IMR-90 (cell line): ENCODE results near the gene NKAPL. TPM values are rescaled to one million over a fixed set of nuclear protein-coding genes. Genes with fewer than 3 reads are reported as not detected.

Experiments used
- ATAC-seq: fragments of 200-7000 bp; cut with Tn5 transposase; 2 replicates; pipeline ENCODE4 v1.9.1; 2020; ENCODE audit warnings: low read depth, mild to moderate bottlenecking, moderate library complexity
- BruUV-seq: library from RNA; stranded (reverse); fragments of 400-500 nt; replicated peaks from 2 replicates; lab custom pipeline; 2021; lab: Mats Ljungman, UMichigan
- CTCF ChIA-PET: fragments of 300-600 bp; formaldehyde crosslinking; extraction: SDS; loops from one replicate; lab custom pipeline; 2021; ENCODE audit warnings: antibody characterized with exemption; lab: Yijun Ruan, JAX
- POLR2A ChIA-PET: fragments of 300-600 bp; sonication (Branson Sonifier 250); formaldehyde crosslinking; loops from one replicate; lab custom pipeline; 2022; ENCODE audit warnings: antibody characterized with exemption; ENCODE audit not compliant: unreplicated experiment; lab: Charles Lee
- DNase-seq: peaks from one replicate; pipeline ENCODE4 v3.0.0; 2013
- H2AFZ ChIP-seq: replicated peaks from 2 replicates; pipeline ENCODE3; 2013; ENCODE audit warnings: low read length, mild to moderate bottlenecking; ENCODE audit not compliant: poor library complexity
- H2AK5ac ChIP-seq: 2 replicates; pipeline ENCODE4 v1.6.1; 2013; ENCODE audit warnings: low read depth, low read length, inconsistent platforms
- H2AK9ac ChIP-seq: replicated peaks from 2 replicates; pipeline ENCODE3; 2013; ENCODE audit warnings: mild to moderate bottlenecking, low read depth, low read length, moderate library complexity; ENCODE audit not compliant: poor library complexity
- H2BK120ac ChIP-seq: 2 replicates; pipeline ENCODE4 v1.6.1; 2013; ENCODE audit warnings: low read depth, low read length, inconsistent platforms
- H2BK15ac ChIP-seq: 3 replicates; pipeline ENCODE4 v1.6.1; 2013; ENCODE audit warnings: low read depth, low read length, inconsistent platforms
- H2BK20ac ChIP-seq: 2 replicates; pipeline ENCODE4 v1.6.1; 2013; ENCODE audit warnings: low read depth, mild to moderate bottlenecking, inconsistent platforms, low read length, moderate library complexity
- H2BK5ac ChIP-seq: 2 replicates; pipeline ENCODE4 v1.6.1; 2013; ENCODE audit warnings: mild to moderate bottlenecking, low read depth, low read length, inconsistent platforms; ENCODE audit not compliant: poor library complexity, severe bottlenecking
- H3K14ac ChIP-seq: replicated peaks from 2 replicates; pipeline ENCODE4 v1.6.1; 2013; ENCODE audit warnings: low read depth, low read length, inconsistent platforms
- H3K18ac ChIP-seq: 2 replicates; pipeline ENCODE4 v1.6.1; 2013; ENCODE audit warnings: low read depth, low read length, control low read depth
- H3K23ac ChIP-seq: 2 replicates; pipeline ENCODE4 v1.6.1; 2013; ENCODE audit warnings: low read depth, low read length, inconsistent platforms
- H3K27ac ChIP-seq: 2 replicates; pipeline ENCODE4 v1.5.1; 2013; ENCODE audit warnings: mild to moderate bottlenecking, control low read depth, low read length; ENCODE audit not compliant: insufficient read depth
- H3K27me3 ChIP-seq: 2 replicates; pipeline ENCODE4 v1.6.1; 2013; ENCODE audit warnings: low read length; ENCODE audit not compliant: control insufficient read depth, insufficient read depth
- H3K36me3 ChIP-seq: 2 replicates; pipeline ENCODE4 v1.6.1; 2013; ENCODE audit warnings: low read length, mixed read lengths; ENCODE audit not compliant: control insufficient read depth, insufficient read depth
- H3K4ac ChIP-seq: 2 replicates; pipeline ENCODE4 v1.6.1; 2013; ENCODE audit warnings: low read depth, low read length, inconsistent platforms
- H3K4me1 ChIP-seq: 2 replicates; pipeline ENCODE4 v1.6.1; 2013; ENCODE audit warnings: low read length, mixed read lengths; ENCODE audit not compliant: control insufficient read depth, insufficient read depth
- H3K4me2 ChIP-seq: 2 replicates; pipeline ENCODE4 v1.6.1; 2013; ENCODE audit warnings: low read depth, mild to moderate bottlenecking, control low read depth, low read length, moderate library complexity
- H3K4me3 ChIP-seq: 2 replicates; pipeline ENCODE4 v1.5.1; 2013; ENCODE audit warnings: low read depth, mild to moderate bottlenecking, control low read depth, low read length, moderate library complexity; ENCODE audit not compliant: insufficient read depth
- H3K56ac ChIP-seq: 2 replicates; pipeline ENCODE4 v1.6.1; 2013; ENCODE audit warnings: low read length, inconsistent platforms; ENCODE audit not compliant: insufficient read depth; ENCODE audit errors: extremely low read depth
- H3K79me1 ChIP-seq, 2 experiments: 2 replicates each; pipeline ENCODE4 v1.6.1; 2013; ENCODE audit warnings: low read length in 2 of 2, inconsistent platforms in 1 of 2, low read depth in 1 of 2
- H3K9ac ChIP-seq: 2 replicates; pipeline ENCODE4 v1.6.1; 2013; ENCODE audit warnings: low read depth, low read length, control low read depth
- H3K9me1 ChIP-seq: 2 replicates; pipeline ENCODE4 v1.6.1; 2013; ENCODE audit warnings: low read length, inconsistent platforms; ENCODE audit not compliant: insufficient read depth
- H3K9me3 ChIP-seq: 2 replicates; pipeline ENCODE4 v1.6.1; 2013; ENCODE audit warnings: low read length; ENCODE audit not compliant: control insufficient read depth, insufficient read depth
- H4K20me1 ChIP-seq: 2 replicates; pipeline ENCODE4 v1.6.1; 2013; ENCODE audit warnings: low read length, inconsistent platforms; ENCODE audit not compliant: insufficient read depth
- H4K5ac ChIP-seq: 2 replicates; pipeline ENCODE4 v1.6.1; 2013; ENCODE audit warnings: mild to moderate bottlenecking, low read depth, low read length, control low read depth
- H4K8ac ChIP-seq, 2 experiments: 2 replicates each; pipeline ENCODE4 v1.6.1; 2013; ENCODE audit warnings: low read depth in 2 of 2, low read length in 2 of 2, control low read depth in 1 of 2, inconsistent platforms in 1 of 2
- H4K91ac ChIP-seq: 2 replicates; pipeline ENCODE4 v1.6.1; 2013; ENCODE audit warnings: low read depth, low read length, inconsistent platforms; ENCODE audit not compliant: insufficient read depth
- CEBPB ChIP-seq: IDR thresholded peaks from 2 replicates; pipeline ENCODE4 v1.6.1; 2012; ENCODE audit warnings: low read depth, low read length, improper control_type of control experiment
- RCOR1 ChIP-seq: IDR thresholded peaks from 2 replicates; pipeline ENCODE4 v1.6.1; 2012; ENCODE audit warnings: mild to moderate bottlenecking, low read length, improper control_type of control experiment; ENCODE audit not compliant: insufficient replicate concordance
- WGBS, 2 experiments: methylation state at CpG; one replicate each; pipeline versions ENCODE4 v1.1.5 to v1.1.7; 2013; ENCODE audit warnings: missing lambda C conversion rate in 2 of 2; ENCODE audit not compliant: insufficient read length in 1 of 2; ENCODE audit errors: extremely low coverage in 2 of 2; 5-methylcytosine and 5-hydroxymethylcytosine counted together
- dilution Hi-C: fragments of 300-500 bp; cut with HindIII; formaldehyde crosslinking; loops from one replicate; pipeline ENCODE4 v1.14.3; 2018; ENCODE audit warnings: low sequenced_read_pairs; ENCODE audit not compliant: unreplicated experiment
- in situ Hi-C: fragments of 300-500 bp; cut with MboI; formaldehyde crosslinking; loops from 3 replicates; pipeline ENCODE4 v1.14.3; 2019; ENCODE audit warnings: low sequenced_read_pairs, inconsistent platforms, mixed read lengths
- intact Hi-C: fragments of 100-400 bp; cut with micrococcal nuclease; formaldehyde crosslinking; loops from 2 replicates; pipeline ENCODE4 v1.10.0; 2022
- polyA plus RNA-seq, 3 experiments: library from polyadenylated mRNA; depleted of rRNA; stranded (reverse); fragments of >200 nt; gene quantifications; 2 replicates each; pipeline ENCODE4 v1.2.3, GENCODE V29; 2012; ENCODE audit warnings: low replicate concordance in 1 of 3
- total RNA-seq: library from RNA; depleted of rRNA; stranded (reverse); fragments of >200 nt; gene quantifications from 2 replicates; pipeline ENCODE4 v1.2.3, GENCODE V29; 2012

The NKAPL gene
- total and polyA plus RNA-seq, 2 of the 4 experiments (the other 2 are of a cell fraction), result 0.51 to 0.54 TPM

DNA sequence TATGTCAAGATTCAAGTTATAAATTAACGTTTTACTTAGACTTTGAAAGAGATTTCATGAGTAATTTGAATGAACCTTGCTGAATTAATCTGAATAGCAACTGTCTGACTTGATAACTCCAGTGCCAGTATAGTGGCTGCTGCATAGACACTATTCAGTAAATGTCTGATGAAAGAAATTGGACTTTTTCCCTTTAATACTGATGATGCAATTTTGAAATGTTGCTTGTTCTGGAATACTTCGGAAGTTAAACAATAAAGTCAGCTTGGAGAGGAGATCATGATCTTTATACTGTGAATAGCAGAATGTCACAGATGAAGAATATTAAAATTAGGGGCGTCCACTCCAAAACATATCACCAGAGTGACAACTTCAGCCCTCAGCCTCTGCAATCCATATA lies 18.6 kb downstream of the NKAPL start:
- Histone ChIP-seq H3K4me2 (no peak overlapping the region), H3K9me1 (no peaks in the 10 kb centered on the region), H3K18ac (no peak overlapping the region), H3K4me1 (peaks cover 3% of the 10 kb centered on the region; the same call in 1 of the 2 replicates), H2BK5ac (no peak overlapping the region), H2AK5ac (no peak overlapping the region), H3K23ac (no peak overlapping the region), H3K4me3 (no peak overlapping the region), H3K9me3 (no peaks in the 10 kb centered on the region), H3K27me3 (no peaks in the 10 kb centered on the region), H4K5ac (no peak overlapping the region), H4K20me1 (no peaks in the 10 kb centered on the region), H2BK120ac (no peak overlapping the region), H3K36me3 (peaks cover 15% of the 10 kb centered on the region), H3K14ac (no peak overlapping the region), H3K56ac (no peak overlapping the region), H3K4ac (no peak overlapping the region), H3K79me1 (peaks cover 7 to 13% of the 10 kb centered on the region in 2 experiments), H4K91ac (no peak overlapping the region), H2AK9ac (no peak overlapping the region), H2BK20ac (no peak overlapping the region), H2AFZ (no peak overlapping the region), H3K27ac (no peak overlapping the region), H3K9ac (no peak overlapping the region), H4K8ac (no peak overlapping the region), H2BK15ac (no peak overlapping the region)
- in situ Hi-C loops (no loop called here), dilution Hi-C loops (no loop called here), intact Hi-C loops (no loop called here)
- ATAC-seq, result no peak
- no CpG with 5 or more reads among the region's 3 CpGs for WGBS, 2 experiments
- ChIA-PET POLR2A (no interaction called here), CTCF (interaction anchor here (0.6 kb wide), 1 partner anchor 1153 kb away, joined by 3 read pairs; no protein-coding TSS in a partner anchor)
- 0 out of 2 replicates have a peak, but pooled peaks have one; percentile 44 for TF ChIP-seq CEBPB
- TF ChIP-seq RCOR1, result no peak
- BruUV-seq, result no TSS peak
- no peak for DNase-seq
